Hematopoietic multipotent progenitor cell treated with erythropoietin and hydrocortisone succinate and interleukin-3 and kit ligand, for 15 days (in vitro differentiated cells): ENCODE results near the gene PPP4R4.

Source experiments
- DNase-seq: peaks from one replicate; pipeline ENCODE4 v3.0.0-alpha.2; 2015; ENCODE audit warnings: low spot score

PPP4R4 gene

DNA sequence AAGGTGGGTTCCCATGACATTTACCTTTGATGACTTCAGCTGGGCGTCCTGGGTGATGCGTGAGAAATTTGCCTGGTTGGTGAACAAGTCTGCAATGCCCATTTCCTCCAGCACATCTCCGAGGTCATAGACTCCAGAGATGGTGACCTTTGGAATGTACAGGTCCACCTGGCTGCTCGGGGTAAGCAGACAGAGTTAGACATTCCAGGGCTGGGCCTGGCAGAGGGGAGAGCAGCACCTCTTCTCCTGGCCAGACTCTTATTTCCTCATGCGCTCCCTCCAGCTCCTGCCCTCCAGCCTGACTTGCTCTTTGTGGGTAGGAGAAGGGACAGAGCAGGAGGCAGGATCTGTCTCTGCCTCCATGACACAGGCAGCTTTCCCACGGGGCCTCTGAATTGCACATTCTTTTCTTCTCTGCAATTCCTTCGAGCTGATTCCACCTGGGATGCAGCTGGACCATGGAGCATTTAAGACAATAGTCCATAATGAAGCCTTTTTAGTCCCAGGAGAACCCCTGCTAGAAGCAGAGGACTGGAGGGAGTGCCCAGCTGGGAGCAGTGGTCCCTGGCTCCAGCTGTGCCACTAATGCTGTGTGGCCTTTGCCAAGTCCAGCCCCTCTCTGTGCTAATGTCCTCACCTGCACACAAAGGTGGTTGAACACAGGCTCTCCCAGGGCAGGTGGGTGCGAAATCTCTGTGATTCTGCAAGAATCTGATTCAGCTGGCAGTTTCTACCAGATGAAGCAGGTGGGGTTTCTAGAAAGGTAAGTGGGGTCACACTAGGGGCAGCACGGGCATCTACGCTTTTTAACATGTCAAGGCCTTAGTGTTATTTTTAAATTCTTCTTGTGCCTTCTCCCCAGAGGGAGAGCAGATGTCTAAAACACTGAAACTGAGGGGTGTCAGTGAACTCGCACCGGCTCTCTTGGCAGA, 132.2 kb downstream of the PPP4R4 start:
- DNase-seq: no peak

DNA sequence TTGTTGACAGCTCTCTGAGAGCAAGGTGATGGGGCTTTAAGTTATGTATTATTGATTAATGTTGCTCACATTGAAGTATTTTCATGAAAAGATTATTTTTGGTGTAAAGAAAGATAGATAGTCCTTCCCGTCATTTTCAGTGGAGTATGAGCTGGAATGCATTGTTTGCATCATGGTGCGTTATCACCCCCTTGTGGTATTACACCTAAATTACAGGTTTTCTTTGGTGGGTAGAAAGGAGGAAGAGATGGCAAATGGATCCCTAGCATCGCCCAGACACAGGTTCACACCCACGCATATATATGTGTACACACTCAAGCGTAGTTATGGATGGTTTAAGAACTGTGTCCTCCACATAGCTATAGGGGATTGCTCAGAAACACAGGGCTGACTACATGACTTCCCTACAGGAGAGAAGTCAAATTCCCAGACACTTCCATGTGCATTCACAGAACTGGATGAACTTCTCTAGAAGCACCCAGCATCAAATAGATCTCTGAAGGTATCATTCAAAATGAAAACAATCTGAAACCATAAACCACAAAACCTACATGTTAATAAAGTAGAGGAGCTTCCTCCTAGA, 133.4 kb downstream of the PPP4R4 start:
- no peak for DNase-seq

DNA sequence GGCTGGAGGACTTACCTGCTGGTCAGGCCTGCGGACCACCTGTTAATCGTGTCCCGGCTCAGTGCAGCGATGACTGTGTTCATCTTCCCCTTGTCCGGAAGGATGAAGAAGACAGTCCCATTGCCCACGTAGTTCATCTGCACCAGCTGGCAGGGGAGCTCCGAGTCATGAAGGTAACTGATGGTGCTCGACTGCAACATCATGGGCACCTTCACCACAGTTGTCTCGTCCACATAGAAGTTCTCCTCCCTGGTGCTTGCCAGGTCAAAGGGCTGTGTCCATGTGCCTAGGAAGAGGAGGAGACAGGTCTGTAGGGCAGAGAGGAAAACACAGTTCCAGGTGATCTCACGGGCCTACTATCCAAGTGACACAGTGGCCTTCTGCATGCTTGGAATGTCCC, 135.6 kb downstream of the PPP4R4 start:
- no peak for DNase-seq

DNA sequence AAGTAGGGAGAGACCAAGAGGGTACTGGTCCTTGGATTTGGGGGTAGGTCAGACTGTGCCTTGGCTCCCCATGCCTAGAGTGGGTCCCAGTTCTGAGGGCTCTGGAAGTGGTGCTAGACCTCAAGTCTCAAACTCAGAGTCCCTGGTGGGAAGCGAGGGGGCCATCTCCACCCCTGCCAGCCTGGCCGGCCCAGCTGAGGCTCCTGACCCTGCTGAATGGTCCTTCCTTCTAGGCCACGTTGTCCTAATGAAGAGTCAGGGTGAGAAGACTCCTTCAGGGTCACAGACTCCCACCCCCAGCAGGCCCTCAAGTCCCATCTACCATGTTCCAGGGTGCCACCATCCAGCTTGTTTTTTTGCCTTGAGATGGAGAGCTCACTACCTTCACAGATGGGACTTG, 136.1 kb downstream of the PPP4R4 start:
- DNase-seq: no peak

DNA sequence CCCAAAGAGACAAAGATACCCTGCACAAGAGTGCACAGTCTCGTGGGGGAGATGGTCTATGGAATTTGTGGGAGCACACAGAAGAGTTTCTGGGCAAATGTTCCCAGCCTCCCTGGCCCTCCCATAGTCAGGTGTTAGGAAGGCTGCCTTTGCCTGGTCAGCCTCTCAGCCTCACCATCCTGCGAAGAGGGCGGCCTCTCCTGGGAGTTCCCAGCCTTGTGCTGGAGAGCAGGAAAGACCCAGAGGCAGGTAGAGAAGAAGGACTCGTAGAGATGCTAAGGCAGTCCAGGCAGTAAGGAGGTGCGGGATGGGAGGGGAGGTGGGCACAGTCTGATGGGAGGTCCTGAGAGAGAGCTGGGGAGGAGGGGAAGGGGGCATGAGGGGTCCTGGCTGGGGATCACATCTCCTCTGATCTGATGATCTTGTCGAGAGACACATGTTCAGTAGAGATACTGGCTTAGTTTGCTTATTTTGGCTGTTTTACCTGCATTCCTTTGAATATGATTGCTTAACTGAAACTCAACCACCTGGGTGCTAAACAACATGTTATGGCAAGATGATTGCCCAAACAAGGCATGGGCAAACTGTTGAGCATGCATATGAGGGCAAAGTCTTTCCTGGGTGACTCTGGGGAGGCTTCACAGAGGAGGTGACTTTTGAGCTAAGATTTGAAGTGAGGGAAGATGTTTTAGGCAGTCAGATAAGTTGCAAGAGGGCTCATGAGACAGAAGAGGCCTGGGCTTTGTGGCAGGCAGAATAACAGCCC, 138.5 kb downstream of the PPP4R4 start:
- no peak for DNase-seq

DNA sequence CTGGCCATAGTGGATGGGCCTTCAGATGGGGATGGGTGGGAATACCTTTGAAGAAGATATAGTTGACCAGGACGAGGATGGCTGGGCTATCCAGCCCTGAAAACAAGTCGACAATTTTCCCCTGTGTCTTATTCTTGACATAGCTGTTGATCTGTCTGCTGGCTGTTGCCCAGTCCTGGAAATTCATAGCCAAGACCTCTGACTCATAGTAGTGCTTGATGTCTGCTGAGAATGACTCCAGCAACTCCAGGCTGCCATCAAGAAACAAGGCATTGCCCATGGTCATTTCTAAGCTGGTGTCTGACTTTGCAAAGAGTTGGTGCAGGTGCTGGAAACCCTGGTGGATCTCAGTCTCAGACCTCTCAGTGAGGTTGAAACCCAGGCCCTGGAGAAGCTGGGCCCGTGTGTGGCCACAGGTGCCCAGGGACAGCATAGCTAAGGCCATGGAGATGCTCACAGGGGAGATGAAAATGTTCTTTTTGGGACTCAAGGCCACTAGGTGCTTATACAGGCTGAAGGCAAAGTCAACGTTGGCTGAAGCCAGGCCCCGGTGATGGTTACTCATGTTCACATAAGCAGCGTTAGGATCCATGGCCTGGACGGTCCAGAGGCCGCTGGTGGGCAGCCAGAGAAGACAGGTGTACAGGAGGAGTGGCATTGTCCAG, 140.0 kb downstream of the PPP4R4 start:
- no peak for DNase-seq

DNA sequence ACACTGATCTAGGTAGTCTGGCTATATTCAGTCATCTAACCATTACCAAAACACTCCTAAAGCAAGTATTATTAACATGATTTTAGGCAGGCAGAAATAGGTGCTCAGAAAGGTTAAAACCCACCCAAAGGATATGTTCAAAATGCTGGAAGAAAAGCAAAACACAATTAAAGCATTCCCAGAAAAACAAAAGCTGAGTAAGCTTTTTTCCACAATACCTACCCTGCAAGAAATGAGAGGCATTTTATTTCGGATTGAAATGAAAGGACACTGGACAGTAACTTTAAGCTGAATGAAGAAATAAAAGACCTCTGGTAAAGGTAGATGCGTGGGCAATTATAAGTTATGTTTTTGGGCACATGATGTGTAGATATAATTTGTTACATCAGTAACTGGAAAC, 140.8 kb downstream of the PPP4R4 start:
- DNase-seq: no peak

DNA sequence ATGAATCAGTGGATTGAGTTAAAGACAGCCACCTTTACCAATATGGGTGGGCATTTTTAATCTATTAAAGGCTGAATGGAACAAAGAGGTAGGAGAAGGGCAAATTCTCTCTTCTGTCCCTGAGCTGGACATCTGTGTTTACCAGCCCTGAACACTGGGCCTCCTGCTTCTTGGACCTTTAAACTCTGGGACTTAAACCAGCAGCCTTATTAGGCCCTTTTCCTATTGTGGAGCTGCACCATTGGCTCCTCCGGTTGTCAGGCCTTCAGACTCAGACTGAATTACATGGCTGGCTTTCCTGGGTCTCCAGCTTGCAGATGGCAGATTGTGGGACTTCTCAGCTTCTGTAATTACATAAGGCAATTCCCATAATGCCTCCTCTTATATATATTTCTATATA, 142.6 kb downstream of the PPP4R4 start:
- DNase-seq: no peak

DNA sequence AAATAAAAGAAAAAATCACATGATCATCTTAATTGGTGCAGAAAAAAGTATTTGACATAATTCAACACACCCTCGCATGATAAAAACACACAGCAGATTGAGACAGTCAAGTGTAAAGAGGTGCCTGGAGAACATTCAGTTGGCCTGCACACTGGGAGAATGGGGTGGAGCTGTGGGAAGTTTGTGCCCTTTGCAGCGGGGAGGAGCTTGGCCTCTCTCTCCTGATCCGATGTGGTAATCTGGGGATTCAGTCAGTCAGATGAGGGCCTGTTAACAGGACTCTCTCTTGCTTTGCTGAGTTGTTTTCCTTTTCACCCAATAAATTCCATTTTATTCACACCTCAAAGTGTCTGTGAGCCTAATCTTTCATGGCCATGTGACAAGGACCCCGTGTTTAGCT, 143.1 kb downstream of the PPP4R4 start:
- DNase-seq: no peak

DNA sequence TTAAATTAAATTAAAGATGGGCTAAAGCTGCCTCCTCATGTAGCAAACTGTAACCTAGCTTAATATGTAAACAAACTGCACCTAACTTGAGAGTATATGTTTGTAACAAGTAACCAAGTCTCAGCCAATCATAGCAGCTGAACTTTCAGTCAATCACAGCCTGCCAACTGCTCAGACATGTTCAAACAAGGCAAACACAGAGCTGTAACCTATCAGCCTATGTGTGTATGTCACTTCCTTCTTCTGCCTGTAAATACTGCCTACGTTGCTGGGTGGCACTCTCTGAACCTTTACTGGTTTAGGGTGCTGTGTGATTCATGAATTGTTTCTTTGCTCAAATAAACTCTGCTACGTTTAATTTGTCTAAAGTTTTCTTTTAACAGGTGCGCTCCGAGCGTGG, 146.1 kb downstream of the PPP4R4 start:
- DNase-seq: no peak

DNA sequence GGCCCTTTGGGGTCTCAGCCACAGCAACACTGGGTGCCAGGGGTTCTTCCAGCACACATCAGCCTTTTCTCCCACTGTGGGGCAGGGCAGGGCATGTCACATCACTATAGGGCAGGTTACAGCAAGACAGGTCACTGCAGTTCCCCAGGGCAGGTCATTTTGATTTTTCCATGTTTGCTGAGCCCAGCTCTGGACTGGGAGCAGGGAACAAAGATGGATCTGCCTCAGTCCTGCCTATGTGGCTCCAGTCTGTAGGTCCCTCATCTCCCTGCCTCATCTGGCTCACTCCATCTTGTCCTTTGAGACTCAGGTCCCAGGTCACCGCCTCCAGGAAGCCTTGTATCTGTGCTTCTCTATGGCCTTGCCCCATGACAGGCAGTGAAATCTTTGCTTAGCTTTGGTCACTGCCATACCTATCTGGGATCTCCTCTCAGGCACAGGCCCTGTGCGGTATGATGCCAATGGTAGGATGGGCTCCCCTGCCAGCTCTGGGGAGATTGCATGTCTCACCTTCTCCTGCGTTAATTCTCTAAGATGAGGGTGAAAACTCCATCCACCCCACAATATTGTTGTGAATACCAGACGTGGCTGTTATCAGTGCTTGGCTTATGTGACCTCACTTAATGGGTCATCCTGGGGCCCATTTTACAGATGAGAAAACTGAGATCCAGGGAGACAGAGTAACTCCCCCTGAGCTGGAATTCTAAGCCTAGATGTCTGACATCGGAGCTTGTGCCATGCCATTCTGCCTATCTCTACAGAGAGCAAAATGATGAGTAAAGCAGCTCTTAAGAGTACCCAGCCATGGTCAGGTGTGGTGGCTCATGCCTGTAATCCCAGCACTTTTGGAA, 147.5 kb downstream of the PPP4R4 start:
- no peak for DNase-seq

DNA sequence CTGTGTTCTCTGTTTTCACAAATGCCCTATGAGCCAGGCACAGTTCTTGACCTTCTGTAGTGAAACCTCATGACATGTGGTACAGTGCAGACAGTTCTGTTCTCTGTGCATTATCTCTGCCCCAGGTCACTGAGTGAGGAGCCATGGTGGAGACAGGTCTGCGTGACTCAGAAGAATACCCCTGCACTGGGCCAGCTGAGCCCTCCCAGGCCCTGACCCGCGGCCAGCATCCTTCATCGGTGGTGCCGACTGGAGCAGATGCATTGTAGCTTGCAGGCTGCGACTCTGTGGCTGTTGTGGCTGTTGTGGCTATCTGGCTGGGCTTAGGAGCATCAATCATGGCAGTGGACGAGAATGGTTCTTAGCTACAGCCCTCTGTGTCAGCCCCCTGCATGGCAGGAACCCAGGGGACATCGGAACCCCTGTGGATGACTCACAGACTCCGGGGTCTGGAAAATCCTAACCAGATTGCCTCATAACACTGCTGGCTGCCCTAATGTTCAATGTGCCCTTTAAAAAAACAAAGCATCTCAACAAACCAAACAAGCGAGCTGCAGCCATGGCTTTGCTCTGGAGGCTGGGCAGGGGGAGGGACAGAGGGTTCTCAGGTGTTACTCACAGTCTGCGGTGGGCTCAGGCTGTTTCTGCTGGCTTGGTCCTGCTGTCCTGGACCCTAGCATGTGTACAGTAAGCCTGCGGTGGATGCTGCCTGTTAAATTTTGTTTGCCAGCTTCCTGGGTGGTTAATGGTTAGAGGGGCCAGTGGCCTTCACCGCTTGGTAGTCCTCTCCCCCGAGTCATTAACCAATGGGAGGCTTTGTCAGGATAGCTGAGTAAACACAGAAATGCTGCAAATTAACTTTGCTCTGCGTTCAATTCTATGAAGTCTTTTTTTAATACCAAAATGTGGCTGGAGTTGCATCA, 148.8 kb downstream of the PPP4R4 start, which contains the start of gene SERPINA6:
TSS of gene SERPINA6 (minus strand) at position 689 of the 923 bp plus-strand sequence. CDS start 8,688 bp downstream, outside the sequence.
- DNase-seq: no peak

DNA sequence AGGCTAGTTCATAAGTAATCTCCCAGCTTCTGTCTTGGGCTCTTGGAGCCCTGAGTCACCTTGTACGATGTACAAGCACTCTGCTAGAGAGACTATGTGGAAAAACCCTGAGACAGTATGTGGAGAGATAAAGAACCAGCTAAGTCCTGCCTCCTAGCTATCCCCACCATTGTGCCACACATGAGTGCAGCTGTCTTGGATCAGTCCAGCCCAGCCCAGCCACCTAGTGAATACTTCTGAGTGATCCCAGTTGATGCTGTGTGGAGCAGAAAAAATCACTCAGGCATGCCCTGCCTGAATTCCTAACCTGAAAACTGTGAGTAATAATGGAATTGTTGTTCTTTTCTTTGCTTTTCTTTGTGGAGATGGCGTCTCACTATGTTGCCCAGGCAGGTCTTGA, 154.1 kb downstream of the PPP4R4 start:
- DNase-seq: no peak
